GM13976 (cell line): Measurements from ENCODE around the gene RYR3.
"Not testable (repeated sequence)": the region's sequence is repeated elsewhere in the genome, so short reads cannot be mapped to it uniquely, and the experiment has no call there.

Source experiments
- DNase-seq: peaks from one replicate; pipeline ENCODE4 v3.0.0; 2012; ENCODE audit warnings: low spot score
- in situ Hi-C: fragments of 300-500 bp; cut with MboI; formaldehyde crosslinking; loops from one replicate; pipeline ENCODE4 v1.12.0; 2022; ENCODE audit warnings: low sequenced_read_pairs, mixed read lengths, inconsistent platforms; ENCODE audit not compliant: unreplicated experiment
- TF ChIP-seq, protein P1 (sequence below): IDR thresholded peaks from 2 replicates; pipeline ENCODE4 v1.5.1; 2012; ENCODE audit warnings: borderline replicate concordance, mild to moderate bottlenecking; ENCODE audit not compliant: insufficient read depth; ENCODE audit errors: extremely low read depth, missing control alignments, control extremely low read depth

Gene RYR3

DNA sequence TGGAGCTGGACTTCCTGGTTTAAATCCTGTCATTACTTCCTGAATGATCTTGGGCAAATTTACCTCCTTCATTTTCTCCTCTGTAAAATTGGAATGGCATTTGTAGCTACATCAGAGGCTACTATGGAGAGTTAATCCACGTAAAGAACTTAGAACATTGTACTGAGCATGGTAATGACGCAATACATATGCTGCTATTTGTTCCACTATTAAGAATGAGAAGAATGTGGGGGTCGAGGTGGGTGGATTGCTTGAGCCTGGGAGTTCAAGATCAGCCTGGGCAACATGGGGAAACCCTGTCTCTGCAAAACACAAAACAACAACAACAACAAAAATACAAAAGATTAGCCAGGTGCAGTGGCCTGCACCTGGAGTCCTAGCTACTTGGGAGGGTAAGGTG, 250.6 kb downstream of the RYR3 start:
- in situ Hi-C loops: no loop called here

DNA sequence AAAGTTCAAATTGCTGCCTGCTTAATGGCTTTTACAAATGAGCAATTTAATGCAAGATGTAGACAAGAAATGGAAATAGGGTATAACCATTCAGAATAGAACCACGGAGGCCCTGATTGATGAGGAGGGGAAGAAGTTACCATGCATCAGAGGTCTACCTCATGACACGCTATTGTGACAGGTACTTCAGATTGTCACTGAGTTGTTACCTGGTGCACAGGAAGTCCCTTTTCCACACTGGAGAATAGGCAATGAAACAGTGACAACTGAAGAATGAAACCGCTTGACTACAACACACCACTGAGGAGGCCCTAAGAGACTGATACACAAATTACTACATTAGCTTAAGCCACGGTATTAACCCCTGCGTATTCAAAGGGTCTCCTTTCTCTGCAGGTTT, 251.2 kb downstream of the RYR3 start:
- no peak for DNase-seq
- in situ Hi-C loops: no loop called here
- TF ChIP-seq, protein P1, sequence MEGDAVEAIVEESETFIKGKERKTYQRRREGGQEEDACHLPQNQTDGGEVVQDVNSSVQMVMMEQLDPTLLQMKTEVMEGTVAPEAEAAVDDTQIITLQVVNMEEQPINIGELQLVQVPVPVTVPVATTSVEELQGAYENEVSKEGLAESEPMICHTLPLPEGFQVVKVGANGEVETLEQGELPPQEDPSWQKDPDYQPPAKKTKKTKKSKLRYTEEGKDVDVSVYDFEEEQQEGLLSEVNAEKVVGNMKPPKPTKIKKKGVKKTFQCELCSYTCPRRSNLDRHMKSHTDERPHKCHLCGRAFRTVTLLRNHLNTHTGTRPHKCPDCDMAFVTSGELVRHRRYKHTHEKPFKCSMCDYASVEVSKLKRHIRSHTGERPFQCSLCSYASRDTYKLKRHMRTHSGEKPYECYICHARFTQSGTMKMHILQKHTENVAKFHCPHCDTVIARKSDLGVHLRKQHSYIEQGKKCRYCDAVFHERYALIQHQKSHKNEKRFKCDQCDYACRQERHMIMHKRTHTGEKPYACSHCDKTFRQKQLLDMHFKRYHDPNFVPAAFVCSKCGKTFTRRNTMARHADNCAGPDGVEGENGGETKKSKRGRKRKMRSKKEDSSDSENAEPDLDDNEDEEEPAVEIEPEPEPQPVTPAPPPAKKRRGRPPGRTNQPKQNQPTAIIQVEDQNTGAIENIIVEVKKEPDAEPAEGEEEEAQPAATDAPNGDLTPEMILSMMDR: no peak

More for the DNA sequence above, 250.6 kb downstream of the RYR3 start:
- DNase-seq: no peak
- TF ChIP-seq, protein P1: no peak

- TF ChIP-seq, protein P1: no peak
- DNase-seq: no peak
- in situ Hi-C loops: no loop called here
Measured at GRCh38 chr15:33565094-33565493, 254.3 kb downstream of the RYR3 start.

DNA sequence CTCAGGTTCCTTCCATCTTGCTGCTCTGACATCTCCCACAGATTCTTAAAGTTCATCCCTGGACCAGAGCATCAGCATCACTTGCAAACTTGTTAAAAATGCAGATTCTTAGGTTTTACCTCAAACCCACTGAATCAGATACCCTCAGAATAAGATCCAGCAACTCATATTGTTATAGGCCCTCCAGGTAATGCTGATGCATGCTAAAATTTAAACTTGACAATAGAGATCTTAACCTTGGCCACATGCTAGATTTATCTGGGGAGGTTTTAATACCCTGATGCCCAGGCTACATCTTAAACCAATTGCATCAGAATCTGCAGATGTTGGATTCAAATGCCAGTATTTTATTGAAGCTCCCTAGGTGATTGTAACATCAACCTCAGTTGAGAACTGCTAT, 256.9 kb downstream of the RYR3 start:
- in situ Hi-C loops: no loop called here
- DNase-seq: no peak
- TF ChIP-seq, protein P1: no peak

GRCh38 chr15:33569036-33569435, 258.3 kb downstream of the RYR3 start:
- DNase-seq: no peak
- TF ChIP-seq, protein P1: no peak
- in situ Hi-C loops: no loop called here

DNA sequence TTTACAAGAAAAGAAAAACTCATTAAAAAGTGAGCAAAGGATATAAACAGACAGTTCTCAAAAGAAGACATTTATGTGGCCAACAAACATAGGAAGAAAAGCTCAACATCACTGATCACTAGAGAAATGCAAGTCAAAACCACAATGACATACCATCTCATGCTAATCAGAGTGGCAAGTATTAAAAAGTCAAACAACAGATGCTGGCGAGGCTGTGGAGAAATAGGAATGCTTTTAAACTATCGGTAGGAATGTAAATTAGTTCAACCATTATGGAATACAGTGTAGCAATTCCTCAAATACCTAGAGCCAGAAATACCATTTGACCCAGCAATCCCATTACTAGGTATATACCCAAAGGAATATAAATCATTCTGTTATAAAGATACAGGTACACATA, 267.1 kb downstream of the RYR3 start:
- in situ Hi-C loops, DNase-seq: not testable (repeated sequence)

GRCh38 chr15:33580526-33580925, 269.8 kb downstream of the RYR3 start:
- in situ Hi-C loops: no loop called here
- DNase-seq: no peak
- TF ChIP-seq, protein P1: no peak
